ENCODE measurements around the gene SPRED3.
"Not testable (repeated sequence)": the region's sequence is repeated elsewhere in the genome, so short reads cannot be mapped to it uniquely, and the experiment has no call there.

SPRED3 gene

GRCh38 chr19:38392707-38393308 is 4.3 kb downstream of the SPRED3 start:
- no peak for DNase-seq

DNA sequence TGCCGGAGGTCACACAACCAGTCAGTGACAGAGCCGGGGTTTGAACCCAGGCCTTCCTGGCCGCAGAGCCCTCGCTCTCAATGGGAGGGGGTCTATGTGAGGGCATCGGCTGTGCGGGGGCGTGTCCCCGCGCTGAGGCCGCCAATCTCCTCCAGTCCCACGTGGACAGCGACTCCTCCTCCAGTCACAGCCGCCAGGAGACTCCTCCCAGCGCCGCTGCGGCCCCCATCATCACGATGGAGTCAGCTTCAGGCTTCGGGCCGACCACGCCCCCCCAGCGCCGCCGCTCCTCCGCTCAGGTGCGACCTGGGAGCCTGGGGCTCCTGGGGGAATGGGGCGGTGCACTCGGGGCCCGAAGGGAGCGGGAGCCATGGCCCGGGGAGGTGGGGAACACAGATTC is 6.0 kb downstream of the SPRED3 start:
- DNase-seq: no peak

DNA sequence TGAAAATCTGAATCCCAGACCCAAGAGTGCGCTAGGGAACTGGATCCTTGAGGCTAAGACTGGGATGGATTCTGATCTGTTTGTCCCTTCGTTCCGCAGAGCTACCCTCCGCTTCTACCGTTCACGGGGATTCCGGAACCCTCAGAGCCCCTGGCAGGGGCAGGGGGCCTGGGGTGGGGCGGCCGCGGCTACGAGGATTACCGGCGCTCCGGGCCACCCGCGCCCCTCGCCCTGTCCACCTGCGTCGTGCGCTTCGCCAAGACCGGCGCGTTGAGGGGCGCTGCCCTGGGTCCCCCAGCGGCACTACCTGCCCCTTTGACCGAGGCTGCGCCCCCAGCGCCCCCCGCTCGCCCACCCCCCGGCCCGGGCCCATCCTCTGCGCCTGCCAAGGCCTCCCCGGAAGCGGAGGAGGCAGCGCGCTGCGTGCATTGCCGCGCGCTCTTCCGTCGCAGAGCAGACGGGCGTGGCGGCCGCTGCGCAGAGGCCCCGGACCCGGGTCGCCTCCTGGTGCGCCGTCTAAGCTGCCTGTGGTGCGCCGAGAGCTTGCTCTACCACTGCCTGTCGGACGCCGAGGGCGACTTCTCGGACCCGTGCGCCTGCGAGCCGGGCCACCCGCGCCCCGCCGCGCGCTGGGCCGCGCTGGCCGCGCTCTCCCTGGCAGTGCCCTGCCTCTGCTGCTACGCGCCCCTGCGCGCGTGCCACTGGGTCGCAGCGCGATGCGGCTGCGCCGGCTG is 7.1 kb downstream of the SPRED3 start:
- DNase-seq: no peak

DNA sequence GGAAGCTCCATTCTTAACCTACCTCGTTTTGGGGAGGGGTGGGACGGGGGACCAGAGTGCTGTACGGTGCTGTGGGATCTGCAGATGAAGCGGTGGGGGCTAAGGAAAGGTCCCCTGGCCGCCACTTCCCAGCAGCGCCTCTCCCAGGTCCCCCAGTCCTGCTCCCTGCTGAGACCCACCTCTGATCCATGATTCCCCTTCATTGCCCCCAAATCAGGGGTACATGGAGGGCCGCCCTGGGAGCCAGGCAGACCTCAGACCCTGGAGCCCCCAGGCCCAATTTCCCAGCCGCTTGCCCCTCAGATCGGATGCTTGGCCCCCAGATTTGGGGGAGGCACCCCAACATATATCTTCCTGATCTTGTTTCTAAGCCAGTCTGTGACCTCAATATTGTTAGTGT is 10.6 kb downstream of the SPRED3 start:
- DNase-seq: no peak

DNA sequence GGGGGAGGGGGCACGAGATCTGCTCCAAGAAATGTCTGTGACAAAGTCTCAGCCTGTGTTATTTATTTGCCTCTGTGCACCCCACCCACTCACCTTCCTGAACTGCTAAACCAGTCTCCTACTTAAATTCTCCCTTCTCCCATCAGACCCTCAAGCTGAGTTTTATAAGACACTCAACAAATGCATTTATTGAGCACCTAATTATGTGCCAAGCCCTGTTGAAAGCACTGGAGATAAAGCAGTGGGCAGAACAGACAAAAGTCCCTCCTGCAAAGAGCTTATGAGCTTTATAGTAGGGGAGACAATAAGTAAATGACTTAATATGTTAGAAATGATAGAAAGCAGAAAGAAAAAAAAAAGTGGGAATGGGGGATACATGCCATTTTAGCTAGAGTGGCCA is 11.0 kb downstream of the SPRED3 start:
- no peak for DNase-seq

- DNase-seq: no peak
Measured at GRCh38 chr19:38400361-38400760, 11.9 kb downstream of the SPRED3 start.

DNA sequence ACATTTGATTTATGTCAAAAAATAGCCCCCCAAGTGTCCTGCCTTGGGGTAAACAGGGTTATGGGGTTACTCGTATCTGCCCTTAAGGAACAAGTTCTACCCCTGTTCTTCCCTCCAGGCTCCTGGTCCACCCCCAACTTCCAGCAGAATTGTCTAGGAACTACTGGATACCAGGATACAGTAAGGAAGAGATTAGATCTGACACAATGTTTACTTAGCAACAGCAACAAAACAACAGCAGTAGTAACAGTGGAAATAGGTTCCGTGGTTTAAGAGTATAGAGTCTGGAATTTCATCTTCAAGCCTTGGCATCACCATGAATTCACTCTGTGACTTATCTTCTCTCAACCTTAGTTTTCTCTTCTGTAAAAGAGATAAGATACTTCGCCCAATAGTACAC is 12.7 kb downstream of the SPRED3 start:
- DNase-seq: no peak

GRCh38 chr19:38402623-38402966 is 14.1 kb downstream of the SPRED3 start:
- DNase-seq: no peak

DNA sequence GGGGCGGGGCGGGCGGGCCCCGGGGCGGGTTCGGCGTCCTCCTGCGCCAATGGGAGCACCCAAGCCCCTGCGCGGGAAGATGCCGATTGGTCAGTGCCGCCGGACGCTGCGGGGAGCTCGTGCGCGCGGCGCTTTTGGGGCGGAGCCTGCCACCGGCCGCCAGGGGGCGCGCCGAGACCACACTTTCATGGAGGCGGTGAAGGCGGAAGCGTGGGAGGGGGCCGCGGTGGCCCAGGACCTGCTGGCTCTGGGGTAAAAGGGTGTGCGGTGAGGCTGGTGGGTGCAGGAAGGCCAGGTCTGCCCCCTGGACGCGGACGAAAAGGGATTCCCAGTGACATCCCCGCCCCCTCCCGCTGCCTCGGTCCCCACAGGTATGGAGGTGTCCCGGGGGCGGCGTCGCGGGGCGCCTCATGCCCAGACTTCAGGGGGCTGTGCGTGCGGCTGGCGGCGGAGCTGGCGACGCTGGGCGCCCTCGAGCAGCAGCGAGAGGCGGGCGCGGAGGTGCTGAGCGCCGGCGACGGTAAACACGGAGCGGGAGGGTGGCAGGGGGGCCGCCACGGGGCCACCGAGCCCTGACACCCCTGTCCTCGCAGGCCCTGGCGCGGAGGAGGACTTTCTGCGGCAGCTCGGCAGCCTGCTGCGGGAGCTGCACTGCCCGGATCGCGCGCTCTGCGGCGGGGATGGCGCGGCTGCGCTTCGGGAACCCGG is 14.6 kb downstream of the SPRED3 start, which contains the start of gene FAM98C:
TSS of gene FAM98C (plus strand) at position 127 of the 708 bp plus-strand sequence. CDS start at position 188, 61 bp downstream.
- DNase-seq: peak; percentile 83

DNA sequence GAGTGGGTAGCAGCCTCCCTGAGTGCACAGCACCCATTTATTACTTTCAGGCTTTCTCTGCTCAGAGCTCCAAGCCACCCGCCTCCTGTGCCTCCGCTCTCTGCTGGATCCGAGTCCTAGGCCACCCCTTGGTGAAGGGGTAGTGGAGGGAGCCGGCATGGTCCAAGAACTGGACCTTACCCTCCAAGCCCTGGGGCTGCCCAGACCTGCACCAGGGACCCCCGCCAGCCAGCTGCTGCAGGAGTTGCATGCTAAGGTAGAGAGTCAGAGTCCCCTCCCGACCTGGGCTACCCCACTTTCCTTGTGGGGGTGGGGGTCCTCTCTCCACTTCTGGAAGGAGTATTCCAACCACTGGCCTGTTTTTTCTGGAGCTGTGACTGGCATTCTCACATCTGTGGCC is 16.4 kb downstream of the SPRED3 start:
- DNase-seq: no peak

GRCh38 chr19:38405276-38405675 is 16.8 kb downstream of the SPRED3 start:
- DNase-seq: no peak

GRCh38 chr19:38409631-38410133 is 21.2 kb downstream of the SPRED3 start:
- no peak for DNase-seq

- not testable (repeated sequence) for DNase-seq
Measured at GRCh38 chr19:38410407-38410806, 21.9 kb downstream of the SPRED3 start.

- no peak for DNase-seq
Measured at GRCh38 chr19:38411041-38411712, 22.7 kb downstream of the SPRED3 start.

- not testable (repeated sequence) for DNase-seq
Measured at GRCh38 chr19:38411898-38412297, 23.4 kb downstream of the SPRED3 start.

DNA sequence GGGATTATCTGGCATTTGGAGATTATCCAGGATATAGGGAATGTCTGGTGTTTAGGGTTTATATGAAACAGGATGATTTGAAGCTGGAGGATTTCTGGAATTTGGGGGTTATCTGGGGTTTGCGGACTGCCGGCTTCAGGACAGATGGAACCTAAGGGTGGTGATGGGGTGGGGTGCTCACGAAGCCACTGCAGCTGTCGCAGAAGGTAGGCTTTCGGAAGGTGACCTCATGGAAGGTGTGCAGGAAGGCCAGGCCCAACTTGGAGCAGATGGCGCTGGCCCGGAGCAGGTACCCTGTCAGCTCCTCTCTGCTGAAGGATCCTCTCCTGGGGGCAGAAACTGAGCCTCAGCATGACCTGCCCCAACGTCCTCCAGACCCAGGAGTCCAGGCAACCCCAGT is 24.0 kb downstream of the SPRED3 start:
- no peak for DNase-seq

- DNase-seq: no peak
Measured at GRCh38 chr19:38412961-38413360, 24.5 kb downstream of the SPRED3 start.

DNA sequence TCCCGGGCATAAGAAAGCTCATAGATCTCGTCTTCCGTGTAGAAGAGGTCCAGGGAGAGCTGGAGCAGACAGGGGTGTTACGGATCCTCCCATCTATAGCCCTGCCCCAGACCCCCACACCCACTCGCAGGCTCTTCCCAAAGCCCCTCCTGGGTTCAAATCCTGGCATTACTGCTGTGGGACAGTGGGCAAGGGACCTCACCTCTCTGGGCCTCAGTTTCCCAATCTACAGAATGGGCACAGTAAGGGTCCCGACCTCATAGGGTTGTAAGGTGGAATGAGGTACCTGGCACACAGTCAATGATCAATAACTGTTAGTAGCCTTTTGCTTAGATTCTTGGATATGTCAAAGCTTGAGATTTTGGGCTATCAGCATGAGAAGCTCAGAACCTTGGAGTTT is 24.9 kb downstream of the SPRED3 start:
- DNase-seq: no peak

DNA sequence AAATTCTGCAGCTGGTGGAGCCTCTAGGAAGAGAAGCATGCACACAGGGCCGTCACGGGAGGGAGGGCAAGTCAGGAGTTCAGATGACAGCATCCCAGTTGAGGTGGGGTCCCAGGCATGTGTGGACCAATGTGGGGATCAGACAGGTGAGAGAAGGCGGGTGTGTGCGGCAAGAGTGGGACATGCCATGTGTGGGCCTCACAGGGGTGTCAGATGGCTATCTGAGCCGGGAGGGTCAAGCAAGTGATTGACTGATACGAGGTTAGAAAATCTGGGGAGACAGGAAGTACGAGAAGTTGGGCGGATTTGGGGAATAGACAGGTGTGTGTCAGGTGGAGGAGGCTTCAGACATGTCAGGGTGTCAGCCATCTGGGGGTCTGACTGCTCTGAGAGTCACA is 28.6 kb downstream of the SPRED3 start:
- DNase-seq: no peak

DNA sequence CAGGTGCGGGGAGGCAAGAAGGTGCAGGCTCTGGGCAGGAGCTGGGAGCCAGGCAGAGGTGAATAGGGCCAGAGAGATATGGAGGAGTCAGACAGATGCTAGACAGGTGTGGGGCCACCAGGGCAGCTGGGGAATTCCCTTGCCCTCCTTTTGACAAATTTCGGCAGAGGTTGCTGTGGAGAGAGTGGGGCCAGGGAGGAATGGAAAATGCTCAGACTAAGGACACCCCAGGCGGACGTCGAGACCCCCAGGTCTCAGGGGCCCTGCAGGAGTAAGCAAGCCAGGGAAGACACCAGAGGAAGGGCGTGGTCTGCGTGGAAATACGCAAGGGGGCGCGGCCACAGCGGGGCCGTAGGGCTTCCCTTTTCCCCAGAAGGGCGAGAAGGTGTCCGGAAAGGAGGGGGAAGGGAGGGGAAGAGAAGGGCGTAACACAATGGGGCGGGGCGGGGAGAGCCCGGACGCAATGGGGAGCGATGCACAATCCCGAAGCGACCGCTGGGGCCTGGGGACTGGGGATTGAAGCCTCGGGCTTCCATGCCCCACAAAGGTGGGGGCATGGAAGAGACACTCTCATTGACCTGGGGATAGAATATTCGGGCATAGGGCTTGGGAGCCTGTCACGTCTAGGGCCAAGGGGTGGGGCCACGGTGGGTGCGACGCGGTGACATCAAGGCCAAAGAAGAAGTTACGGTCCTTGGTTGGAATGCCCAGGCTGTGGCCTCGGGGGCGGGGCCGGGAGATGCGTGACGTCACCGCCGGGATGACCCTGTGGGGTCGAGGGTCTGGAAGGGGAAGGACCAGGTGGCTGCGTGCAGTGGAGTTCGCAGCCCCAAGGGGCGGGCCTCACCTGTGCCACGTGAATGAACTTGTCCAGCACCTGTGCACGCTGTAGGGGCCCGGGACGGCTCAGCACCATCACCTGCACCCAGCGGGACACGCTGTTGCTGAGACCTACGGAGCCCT is 29.3 kb downstream of the SPRED3 start:
- no peak for DNase-seq

- no peak for DNase-seq
Measured at GRCh38 chr19:38420935-38421334, 32.4 kb downstream of the SPRED3 start.

- no peak for DNase-seq
Measured at GRCh38 chr19:38421856-38422255, 33.4 kb downstream of the SPRED3 start.
